ENCODE measurements around the gene SLX4.

The SLX4 gene

DNA sequence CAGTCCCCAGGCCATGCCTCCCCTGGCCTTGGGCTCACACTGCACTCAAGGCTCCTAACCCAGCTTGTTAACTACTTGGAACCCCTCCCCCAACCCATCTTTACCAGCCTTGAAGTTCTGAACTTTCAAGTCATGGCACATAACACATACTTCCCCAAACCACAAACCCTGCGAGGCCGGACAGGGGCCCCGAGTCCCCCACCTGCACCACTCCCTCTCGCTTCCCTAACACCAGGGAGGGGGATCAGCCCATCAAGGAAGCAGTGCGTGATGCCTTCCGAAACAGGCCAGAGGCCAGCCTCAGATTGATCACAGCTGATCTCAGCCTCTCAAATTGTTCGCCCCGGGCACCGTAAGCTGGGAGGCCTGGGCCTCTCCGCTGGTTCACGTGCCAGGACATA, 31.2 kb downstream of the SLX4 start:
- no peak for DNase-seq

DNA sequence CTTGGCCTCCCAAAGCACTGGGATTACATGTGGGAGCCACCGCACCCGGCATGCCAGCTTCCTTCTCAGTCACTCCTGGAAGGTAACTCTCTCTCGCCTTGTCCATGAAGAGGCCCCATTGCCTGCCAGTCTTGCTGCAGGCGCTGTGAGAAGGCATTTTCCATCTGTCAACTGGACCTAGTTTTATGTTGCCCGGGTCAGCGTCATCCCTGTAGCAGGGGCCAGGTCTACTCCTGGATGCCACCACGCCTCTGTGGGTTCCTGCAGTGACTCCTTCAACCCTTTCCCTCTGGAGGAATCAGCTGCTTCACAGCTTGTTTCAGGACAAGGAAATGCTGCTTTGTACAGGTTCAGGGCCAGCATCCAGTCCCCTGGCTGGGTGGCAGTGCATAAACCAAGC, 31.6 kb downstream of the SLX4 start:
- DNase-seq = no peak

DNA sequence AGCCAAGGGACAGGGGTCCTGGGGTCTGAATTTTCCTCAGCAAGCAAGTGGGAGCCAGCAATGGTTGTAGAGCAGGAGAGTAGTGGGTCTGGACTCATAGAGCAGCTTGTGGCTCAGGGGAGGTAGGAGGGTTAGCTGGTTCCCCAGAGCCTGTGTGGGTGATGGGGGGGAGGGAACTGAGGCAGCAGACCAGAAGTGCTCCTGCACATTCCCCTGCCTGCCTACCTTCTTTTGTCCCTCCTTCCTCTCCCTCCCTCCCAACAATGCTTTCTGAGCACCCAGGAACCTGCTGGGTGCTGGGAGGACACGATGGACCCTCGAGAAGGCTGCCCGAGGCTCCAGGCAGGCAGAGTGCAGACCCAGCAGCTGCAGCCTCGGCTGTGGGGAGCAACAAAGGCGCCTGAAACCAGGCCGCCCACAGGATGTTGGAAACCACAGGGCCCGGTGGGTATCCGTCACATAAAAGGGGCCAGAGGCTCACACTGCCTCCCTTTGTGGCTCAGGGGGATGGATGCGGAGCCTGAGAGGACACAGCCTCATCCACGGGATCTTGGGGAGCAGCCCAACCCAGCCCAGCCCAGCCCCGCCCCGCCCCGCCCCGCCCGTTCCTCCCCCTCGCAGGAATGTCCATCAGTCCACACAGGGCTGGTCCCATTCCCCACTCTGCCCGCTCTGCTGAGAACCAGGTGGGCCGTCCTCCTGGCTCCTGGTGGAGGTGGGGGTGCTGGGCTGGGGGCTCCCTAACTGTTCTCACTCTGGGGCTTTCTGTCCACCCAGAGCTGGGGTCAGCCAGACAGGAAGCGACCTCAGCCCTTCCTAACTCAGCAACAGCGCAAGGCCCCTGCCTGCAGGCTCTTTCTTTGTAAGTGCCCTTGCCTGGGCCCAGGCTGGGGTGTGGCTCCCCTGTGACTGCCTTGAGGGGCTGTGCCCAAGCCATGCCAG, 32.5 kb downstream of the SLX4 start:
- DNase-seq = peak; percentile 66 to 72

DNA sequence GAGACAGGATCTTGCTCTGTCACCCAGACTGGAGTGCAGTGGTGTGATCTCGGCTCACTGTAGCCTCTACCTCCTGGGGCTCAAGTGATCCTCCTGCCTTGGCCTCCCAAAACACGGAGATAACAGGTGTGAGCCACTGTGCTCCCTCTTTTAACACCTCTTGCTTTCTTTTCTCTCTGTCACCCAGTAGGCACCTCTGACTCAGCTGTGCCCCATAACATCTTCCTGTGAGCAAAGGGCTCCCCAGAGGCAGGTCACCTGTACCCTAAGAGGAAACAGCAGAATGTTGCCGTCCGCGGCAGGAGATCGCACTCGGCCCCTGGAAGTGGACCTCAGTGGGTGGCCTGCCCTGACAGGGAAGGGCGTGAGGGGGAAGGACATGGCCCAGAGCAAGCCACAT, 33.3 kb downstream of the SLX4 start:
- peak; percentile 37 to 54 for DNase-seq

DNA sequence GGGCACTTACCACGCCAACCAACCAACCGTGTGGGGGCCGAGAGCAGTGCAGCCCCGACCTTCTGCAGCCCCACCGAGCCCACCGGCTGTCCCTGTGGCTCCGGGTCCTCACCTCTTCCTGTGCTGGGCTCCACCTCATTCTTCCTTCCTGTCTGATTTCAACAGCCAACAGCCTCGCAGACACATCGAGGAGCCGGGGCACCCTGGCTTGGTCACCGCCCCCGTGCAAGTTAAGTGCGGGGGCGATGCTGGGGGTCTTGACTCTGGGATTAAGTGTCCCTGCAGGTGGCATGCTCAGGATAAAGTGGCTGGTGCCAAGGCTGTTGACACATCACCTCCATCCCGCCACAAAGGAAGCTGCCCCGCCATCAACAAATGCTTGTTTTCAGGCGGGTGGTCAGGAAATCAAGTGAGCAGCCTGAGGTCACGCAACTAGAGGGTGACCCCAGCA, 34.1 kb downstream of the SLX4 start, which contains the start of gene NLRC3:
TSS of gene NLRC3 (minus strand) at position 102 of the 451 bp plus-strand sequence. CDS start 12,367 bp downstream, outside the sequence.
- peak; percentile 47 to 56 for DNase-seq

DNA sequence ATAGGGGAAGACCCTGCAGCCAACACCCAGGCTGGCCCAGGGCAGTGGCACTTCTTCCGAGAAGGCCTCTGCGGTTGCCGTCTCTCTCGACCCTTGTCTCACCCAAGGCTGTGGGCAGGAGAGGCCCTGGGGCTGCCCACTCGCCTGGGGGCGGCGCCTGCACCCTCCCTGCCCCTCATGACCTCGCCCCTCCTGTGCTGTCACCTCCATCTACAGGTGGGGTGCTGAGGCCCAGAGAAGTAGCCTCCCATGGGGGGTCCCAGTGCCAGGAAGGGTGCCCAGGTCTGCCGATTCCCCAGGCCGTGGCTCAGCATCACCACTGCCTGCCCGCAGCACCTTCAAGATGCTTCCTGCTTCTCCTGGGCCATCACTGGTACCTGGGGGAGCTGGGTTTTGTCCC, 35.2 kb downstream of the SLX4 start:
- DNase-seq = peak; percentile 30 to 40

DNA sequence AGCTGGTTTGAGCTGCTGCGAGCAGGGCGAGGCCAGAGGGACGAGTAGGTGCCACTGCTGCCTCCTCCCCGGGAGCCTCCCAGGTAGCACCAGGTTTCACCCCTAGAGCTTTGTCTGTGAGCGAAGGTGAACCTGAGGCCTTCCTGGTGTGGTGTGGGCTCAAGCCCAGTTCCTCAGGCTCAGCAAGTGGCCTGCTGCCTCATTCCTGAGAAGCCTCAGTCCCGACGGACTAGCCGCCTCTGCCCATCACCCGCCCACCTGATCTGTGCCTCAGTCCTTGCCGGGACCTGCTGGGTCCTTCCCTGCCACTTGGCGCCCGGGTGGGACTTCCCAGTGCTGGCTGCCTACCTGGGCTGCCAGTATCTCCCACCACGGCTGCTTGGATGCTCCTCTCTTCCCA, 35.9 kb downstream of the SLX4 start:
- peak; percentile 13 to 21 for DNase-seq

DNA sequence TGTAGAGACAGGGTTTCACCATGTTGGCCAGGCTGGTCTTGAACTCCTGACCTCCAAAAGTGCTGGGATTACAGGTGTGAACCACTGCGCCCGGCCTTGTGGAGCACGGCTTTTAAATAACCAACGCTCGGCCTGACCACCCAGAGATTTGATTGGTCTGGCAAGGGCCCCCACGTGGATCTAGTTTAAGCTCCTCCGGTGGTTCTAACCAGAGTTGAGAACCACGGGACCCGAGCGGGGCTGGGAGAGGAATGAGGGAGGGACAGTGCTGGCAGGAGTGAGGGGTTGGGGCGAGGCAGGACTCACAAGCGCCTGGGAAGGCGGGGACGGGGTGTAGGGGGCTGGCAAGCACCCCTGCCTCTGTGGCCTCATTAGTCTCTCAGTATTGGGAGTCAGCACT, 37.2 kb downstream of the SLX4 start:
- DNase-seq = no peak

DNA sequence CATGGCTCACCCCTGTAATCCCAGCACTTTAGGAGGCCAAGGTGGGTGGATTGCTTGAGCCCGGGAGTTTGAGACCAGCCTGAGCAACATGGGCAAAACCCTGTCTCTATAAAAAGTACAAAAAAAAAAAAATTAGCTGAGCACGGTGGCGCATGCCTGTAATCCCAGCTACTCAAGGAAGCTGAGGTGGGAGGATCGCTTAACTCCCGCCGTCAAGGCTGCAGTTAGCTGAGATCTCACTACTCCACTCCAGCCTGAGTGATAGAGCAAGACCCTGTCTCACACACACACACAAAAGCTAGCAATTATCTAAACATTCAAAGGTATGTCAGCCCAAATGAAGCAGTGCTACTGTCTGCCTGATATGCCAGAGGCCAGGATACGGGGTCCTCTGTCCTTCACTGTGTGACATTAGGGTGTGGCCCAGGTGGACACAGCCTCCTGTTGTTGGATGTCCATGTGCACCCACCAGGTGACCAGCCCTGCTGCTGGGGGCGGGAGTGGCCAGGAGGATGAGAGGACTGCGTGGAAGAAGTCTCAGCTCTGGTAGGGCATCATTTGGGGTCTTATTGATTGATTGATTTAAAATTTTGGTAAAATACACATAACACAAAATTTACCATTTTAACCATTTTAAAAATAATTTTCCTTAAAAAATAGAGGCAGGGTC, 38.1 kb downstream of the SLX4 start:
- no peak for DNase-seq

DNA sequence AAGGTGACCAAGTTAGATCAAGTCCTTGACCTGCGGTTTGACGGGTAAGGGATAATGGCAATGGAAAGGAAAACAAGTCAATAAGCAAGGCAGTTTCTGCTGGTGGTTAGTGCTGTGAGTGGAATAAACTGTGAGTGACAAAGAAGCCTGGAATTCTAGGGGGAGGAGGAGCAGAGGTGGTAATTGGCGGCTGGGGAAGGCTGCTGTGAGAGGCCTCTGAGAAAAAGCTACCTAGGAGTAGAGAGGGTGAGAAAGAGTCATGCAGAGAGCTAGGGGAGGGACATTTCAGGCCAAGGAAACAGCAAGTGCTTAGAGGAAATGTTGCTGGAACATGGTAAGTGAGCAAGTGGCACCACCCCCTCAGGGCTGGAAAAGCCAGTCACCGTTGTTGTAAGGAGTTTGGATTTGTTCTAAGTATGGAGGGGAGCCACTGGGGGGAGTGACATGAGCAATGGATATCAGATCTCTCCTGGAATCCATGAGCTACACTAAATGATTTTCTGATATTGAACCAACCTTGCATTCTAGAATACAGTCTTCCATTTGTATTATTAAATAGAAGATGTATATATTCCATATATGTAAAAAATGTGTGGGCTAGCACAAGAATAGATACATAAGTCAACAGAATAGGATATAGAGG, 40.9 kb downstream of the SLX4 start:
- DNase-seq = no peak

DNA sequence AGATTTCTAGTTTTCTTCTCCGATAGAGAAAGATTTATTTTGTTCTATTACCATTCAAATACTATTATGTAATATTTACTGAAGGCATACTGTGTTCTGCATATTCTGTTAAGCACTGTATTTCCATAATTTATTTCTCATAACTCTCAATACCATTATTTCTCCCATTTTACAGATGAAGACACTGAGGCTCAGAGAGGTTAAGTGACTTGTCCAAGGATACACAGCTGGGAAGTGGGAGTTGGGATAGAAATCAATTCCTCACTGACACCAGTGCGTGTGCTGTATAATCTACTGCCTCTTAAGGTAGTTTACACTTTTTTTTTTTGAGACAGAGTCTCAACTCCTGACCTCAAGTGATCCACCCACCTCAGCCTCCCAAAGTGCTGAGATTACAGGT, 41.6 kb downstream of the SLX4 start:
- DNase-seq = no peak

DNA sequence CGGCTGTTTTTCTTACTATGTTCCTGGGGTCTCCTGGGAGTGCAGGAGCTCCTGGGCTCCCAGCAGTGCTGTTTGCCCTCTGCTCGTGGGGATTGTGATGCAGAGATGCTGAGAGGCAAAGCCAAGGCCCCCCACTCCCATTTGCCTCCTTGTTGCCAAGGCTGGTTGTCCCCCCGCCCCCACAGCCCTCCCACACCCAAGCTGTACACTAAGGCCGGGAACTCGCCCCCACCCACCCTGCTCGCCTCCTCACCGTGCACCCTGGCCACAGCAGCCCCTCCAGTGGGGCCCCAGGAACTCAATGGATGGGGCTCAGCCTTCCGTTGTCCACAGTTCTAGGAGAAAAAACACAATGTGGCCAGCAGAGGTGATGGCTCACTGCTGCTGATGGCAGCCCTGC, 44.4 kb downstream of the SLX4 start:
- DNase-seq = no peak

DNA sequence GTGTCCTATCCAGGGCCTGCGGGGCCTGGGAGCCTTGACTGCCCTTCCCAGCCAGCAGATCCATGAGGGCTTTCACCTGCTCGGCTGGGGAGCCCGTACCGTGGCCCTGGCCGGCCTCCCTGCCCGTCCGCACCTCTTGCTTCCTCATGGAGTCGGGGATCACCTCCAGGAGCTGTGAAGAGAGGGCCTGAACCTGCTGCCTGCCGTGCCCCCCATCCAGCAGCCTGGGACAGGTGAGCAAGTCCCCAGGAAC, 46.6 kb downstream of the SLX4 start:
- no peak for DNase-seq

DNA sequence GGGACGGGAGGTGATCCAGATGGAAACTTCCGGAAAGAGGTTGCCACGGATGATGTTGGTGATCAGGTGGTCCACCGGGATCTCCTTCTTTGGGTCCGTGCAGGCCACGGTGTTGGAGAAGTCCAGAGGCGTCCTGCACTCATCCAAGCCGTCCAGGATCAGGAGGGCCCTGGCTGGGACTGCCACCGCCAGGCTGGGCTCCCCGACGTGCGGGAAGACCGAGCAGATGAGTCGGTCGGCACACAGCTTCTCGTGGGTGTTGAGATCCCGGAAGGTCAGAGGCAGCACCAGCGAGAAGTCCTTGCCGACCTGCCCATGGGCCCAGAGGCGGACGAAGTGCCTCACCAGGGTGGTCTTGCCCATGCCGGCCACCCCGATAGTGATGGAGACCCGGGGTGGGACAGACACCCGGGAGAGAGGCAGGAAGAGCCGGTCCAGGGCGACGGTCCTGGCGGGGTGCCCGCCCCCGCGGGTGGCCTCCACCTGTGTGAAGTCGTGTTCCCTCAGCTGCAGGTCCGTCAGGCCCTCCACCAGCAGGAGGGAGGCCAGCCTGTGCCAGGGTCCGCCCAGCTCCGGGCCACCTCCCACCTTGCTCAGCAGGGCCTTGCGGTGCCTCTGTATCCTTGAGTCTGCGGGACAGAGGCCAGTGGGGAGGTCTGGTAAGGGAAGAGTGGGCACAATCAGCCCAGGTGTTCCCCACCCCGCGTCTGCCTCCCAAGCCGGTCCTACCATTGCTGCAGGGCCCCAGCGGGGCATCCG, 47.1 kb downstream of the SLX4 start:
- no peak for DNase-seq

DNA sequence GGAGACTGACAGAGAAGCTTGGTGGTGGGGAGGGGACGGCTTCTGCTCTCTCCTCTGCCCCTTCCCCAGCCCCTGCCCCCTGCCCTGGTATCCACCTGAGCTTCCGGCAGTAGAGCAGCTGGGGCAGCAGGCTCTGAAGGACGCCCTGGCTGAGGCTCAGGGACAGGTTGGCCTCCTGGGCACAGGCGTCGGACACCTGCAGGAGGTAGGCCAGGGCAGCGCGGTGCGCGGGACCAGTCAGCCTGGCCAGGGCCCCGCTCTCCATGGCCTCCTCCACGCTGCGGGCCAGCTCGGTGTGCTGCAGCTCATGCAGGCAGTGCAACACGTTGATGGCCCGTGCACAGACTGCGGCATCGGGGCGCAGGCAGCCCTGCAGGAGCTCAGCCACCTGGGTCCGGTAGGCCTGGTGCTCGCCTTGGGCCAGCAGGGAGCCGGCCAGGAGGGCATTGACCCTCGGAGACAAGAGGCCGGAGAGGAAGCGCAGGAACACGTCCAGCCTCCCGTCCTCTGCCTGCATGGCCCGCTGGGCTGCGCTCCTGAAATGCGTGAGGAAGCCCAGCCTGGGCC, 48.4 kb downstream of the SLX4 start:
- DNase-seq = no peak

DNA sequence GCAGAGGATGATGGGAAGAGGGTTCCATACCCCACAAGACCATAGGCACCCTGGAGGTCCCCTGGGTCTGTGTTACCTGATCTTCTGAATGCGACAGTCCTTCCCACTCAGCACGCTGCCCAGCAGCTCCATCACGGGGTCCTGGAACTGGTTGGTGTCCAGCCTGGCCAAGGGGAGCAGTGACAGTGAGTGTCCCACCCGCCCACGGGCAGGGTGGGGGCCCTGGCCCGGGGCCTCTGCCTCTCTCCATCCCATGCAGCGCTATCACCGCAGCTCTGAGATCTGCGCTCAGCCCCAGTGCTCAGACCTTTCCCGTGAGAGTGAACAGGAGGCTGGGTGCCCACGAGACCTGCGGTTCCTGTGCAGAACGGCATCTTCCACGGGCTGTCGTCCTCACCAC, 49.8 kb downstream of the SLX4 start:
- DNase-seq = no peak

DNA sequence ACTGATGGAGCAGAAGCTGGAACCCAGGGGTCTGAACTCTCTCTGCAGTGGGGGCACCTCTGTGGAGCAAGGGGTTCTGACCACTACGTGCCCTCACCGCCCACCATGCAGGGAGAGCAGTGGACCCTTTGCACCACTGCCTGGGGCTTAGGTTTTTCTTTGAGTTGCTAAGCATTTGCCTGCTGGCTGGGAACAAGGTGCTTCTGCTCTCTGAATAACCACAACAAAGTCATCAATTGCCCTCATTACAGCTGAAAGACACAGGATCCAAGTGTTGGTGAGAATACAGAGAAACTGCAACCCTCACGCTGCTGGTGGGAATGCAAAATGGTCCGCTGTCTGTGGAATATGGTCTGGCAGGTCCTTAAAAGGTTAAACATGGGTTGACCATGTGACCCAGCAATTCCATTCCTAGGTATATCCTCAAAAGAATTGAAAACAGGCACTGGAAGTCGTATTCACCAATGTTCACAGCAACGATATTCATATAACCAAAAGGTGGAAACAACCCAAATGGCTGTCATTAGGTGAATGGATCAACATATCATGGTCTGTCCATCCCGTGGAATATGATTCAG, 57.0 kb downstream of the SLX4 start:
- no peak for DNase-seq

DNA sequence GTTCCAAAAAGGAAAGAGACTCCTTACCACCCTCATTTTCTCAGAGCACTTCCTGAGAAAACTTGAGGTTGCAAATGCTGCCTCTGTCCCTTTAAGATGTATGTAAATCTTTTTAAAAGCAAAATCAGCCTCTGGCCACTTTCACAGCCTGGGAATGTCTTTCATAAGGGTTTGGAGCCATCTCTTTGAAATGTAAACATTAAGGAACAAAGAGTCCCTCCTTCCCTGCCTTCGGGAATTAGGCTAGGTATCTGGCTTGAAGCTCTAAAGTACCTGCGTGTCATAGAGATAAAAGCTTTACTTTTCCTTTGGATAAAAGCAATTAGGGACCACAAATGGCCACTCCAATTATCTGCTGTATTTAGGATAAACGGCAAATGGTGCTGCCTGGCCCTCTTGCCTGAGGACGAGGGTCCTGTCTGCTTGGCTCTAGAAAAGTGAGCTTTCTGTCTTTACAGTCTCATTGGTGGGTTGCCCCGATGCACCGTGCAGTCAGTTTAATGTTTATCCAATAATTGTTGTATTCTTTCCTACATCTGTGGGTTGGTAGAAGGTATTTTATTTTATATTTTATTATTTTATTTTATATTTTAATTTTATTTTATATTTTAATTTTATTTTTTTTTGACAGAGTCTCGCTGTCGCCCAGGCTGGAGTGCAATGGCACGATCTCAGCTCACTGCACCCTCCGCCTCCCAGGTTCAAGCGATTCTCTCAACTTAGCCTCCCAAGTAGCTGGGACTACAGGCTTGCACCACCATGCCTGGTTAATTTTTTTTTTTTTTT, 58.1 kb downstream of the SLX4 start:
- no peak for DNase-seq

DNA sequence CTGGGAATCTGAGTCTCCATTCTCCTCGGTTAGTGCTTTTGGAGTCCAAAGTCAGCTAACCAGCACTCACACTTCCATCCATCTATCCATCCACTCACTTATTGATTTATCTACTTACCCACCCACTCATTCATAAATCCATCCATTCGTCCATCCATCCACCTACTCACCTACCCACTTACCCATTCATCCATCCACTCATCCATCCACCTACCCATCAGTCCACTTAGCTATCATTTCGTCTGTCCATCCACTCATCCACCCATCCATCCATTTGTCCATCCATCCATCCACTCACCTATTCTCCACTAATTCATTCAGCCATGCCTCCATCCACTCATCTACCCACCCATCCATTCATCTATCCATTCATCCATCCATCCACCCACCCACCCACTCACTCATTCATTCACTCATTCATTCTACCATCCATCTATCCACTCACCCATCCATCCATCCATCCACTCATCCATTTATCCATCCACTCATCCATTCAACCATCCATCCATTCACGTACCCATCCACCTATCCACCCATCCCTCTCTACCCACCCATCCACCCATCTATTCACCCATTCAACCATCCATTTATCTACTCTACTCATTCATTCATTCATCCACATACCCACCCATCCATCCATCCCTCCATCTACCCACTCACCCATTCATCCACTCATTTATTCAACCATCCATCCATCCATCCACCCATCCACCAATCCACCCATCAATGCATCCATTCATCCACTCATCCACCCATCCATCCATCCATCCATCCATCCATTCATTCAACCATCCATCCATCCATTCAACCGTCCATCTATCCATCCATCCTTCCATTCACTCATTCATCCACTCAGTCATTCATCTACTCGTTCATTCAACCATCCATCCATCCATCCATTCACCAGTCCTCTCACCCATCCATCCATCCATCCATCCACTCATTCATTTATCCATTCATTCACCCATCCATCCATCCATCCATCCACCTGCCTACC, 60.3 kb downstream of the SLX4 start:
- no peak for DNase-seq

DNA sequence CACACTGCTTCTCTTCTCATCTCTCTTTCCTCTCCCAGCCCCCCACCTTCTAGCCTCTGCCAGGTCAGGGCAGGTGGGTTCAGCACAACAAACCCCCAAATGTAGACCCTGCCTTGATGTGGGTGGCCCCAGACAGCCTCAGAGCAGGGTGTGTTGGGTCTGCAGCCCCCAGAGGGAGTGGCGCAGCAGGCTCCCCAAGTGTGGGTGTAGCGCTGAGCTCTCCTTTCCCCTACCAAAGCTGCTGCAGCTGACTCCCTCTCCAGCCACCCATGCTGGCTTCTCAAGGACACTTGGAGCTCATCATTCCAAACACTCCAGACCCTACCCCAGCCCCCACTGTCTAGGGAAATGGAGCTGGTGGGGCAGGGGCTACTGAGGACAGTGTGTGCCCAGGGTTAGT, 61.5 kb downstream of the SLX4 start:
- DNase-seq = no peak
